Transverse colon (tissue), 4 donors: ENCODE data around the gene FXYD2. TPM values are rescaled to one million over a fixed set of nuclear protein-coding genes. Genes with fewer than 3 reads are reported as not detected.

Experiments used
- DNase-seq: peaks from one replicate; pipeline ENCODE4 v3.0.0-alpha.2; 2019
- H3K27ac ChIP-seq, 4 donors: fragments of 200-600 bp; sonication (generic); 2 replicates each; pipeline ENCODE4 v1.5.1; 2016 to 2018; ENCODE audit warnings: inconsistent platforms in 4 of 4
- H3K27me3 ChIP-seq: fragments of 200-600 bp; sonication (generic); 2 replicates; pipeline ENCODE4 v1.5.1; 2017; ENCODE audit warnings: inconsistent platforms
- H3K36me3 ChIP-seq, 4 donors: fragments of 200-600 bp; sonication (generic); 2 replicates each; pipeline ENCODE4 v1.5.1; 2017 to 2019; ENCODE audit warnings: inconsistent platforms in 4 of 4
- H3K4me1 ChIP-seq, 4 donors: fragments of 200-600 bp; sonication (generic); 2 replicates each; pipeline ENCODE4 v1.5.1; 2017 to 2020; ENCODE audit warnings: inconsistent platforms in 4 of 4
- H3K4me3 ChIP-seq, 4 donors: fragments of 200-600 bp; sonication (generic); 1 replicate in 1 of 4; 2 replicates in 3 of 4; pipeline versions ENCODE4 v1.5.1 to v1.6.1; 2017 to 2019; ENCODE audit warnings: inconsistent platforms in 4 of 4
- H3K9me3 ChIP-seq, 2 donors: fragments of 200-600 bp; sonication (generic); 2 replicates each; pipeline ENCODE4 v1.5.1; 2017 to 2019; ENCODE audit warnings: inconsistent platforms in 2 of 2
- EP300 ChIP-seq: sonication (generic); formaldehyde crosslinking; IDR thresholded peaks from one replicate; pipeline ENCODE4 v1.6.1; 2017; ENCODE audit warnings: antibody characterized with exemption, low read depth
- POLR2A ChIP-seq: fragments of 450-650 bp; IDR thresholded peaks from one replicate; pipeline ENCODE4 v1.6.1; 2016; ENCODE audit warnings: antibody characterized with exemption, mild to moderate bottlenecking, moderate library complexity
- POLR2AphosphoS5 ChIP-seq, 3 donors: sonication (generic); formaldehyde crosslinking; IDR thresholded peaks; one replicate each; pipeline ENCODE4 v1.6.1; 2016; ENCODE audit warnings: antibody characterized with exemption in 3 of 3
- WGBS, 2 donors: methylation state at CpG; one replicate each; pipeline ENCODE4 v1.1.5; 2018; ENCODE audit warnings: low coverage in 1 of 2; 5-methylcytosine and 5-hydroxymethylcytosine counted together
- in situ Hi-C, 4 donors: fragments of 200-750 bp; cut with MboI; loops; one replicate each; pipeline versions ENCODE4 v1.15.0 to v1.15.1; 2017; ENCODE audit warnings: low sequenced_read_pairs in 3 of 4, low pct_ligation_motif_present in 1 of 4, low pct_unique_long_range_greater_than_20kb in 1 of 4
- intact Hi-C: fragments of 100-400 bp; cut with DNase I; formaldehyde crosslinking; loops from one replicate; pipeline ENCODE4 v1.15.1; 2023; ENCODE audit warnings: low total_unique reads
- total RNA-seq, 4 donors: library from RNA; depleted of rRNA; stranded (reverse); fragments of >200 nt; gene quantifications; one replicate each; pipeline ENCODE4 v1.1.0, GENCODE V29; 2016
- TF ChIP-seq, protein P1 (sequence below), 5 experiments: fragments of 200-600 bp in 3 of 5; fragments of 450-650 bp in 2 of 5; sonication (generic) in 3 of 5; IDR thresholded peaks; 1 replicate in 2 of 5; 2 replicates in 3 of 5; pipeline ENCODE4 v1.5.1; 2016 to 2017; ENCODE audit warnings: antibody characterized with exemption in 5 of 5, inconsistent platforms in 3 of 5, mild to moderate bottlenecking in 2 of 5, moderate library complexity in 1 of 5

The FXYD2 gene
- total RNA-seq, 4 donors from 2014 or later = 0.64 to 1.2 (median 1.1) TPM; not detected in 1

DNA sequence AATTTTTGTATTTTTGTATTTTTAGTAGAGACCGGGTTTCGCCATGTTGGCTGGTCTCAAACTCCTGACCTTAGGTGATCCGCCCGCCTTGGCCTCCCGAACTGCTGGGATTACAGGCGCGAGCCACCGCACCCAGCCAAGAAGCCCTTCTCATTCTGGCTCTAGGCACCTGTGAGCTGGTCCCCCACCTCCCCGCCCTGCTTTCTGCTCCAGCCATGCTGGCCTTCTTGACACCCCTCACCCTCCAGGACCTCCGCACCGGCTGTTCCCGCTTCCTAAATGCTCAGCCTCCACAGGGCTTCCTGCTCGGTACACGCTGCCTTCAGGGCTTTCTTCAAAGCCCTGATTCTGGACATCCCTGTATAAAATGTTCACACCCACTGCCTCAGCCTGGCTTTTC lies 5.5 kb upstream of the FXYD2 start:
- H3K4me1 ChIP-seq = peaks cover 4 to 40% (median 8%) of the 10 kb centered on the region in 4 donors
- intact Hi-C loops = no loop called here
- no peaks in the 10 kb centered on the region for H3K9me3 ChIP-seq
- no peaks in the 10 kb centered on the region for H3K27me3 ChIP-seq
- 88% methylated on average over 14 of the region's 14 CpGs; no CpG with 5 or more reads in 1 of the 2 donors for WGBS, 2 donors
- no peak overlapping the region for H3K4me3 ChIP-seq
- TF ChIP-seq POLR2A = no peak
- TF ChIP-seq POLR2AphosphoS5 (IDR thresholded peaks at IDR 0.05) = no peak
- TF ChIP-seq, protein P1, sequence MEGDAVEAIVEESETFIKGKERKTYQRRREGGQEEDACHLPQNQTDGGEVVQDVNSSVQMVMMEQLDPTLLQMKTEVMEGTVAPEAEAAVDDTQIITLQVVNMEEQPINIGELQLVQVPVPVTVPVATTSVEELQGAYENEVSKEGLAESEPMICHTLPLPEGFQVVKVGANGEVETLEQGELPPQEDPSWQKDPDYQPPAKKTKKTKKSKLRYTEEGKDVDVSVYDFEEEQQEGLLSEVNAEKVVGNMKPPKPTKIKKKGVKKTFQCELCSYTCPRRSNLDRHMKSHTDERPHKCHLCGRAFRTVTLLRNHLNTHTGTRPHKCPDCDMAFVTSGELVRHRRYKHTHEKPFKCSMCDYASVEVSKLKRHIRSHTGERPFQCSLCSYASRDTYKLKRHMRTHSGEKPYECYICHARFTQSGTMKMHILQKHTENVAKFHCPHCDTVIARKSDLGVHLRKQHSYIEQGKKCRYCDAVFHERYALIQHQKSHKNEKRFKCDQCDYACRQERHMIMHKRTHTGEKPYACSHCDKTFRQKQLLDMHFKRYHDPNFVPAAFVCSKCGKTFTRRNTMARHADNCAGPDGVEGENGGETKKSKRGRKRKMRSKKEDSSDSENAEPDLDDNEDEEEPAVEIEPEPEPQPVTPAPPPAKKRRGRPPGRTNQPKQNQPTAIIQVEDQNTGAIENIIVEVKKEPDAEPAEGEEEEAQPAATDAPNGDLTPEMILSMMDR (IDR thresholded peaks at IDR 0.05) = no peak
- no peak for TF ChIP-seq EP300
- no peak overlapping the region for H3K27ac ChIP-seq
- in situ Hi-C loops = no loop called here
- H3K36me3 ChIP-seq = no peaks in the 10 kb centered on the region
- no peak for DNase-seq

GRCh38 chr11:117829369-117829725 lies 4.8 kb upstream of the FXYD2 start:
- intact Hi-C loops (no loop called here), in situ Hi-C loops (no loop called here)
- Histone ChIP-seq H3K27ac (peak overlapping the region; percentile 17 to 50 (median 36)), H3K9me3 (no peaks in the 10 kb centered on the region), H3K4me1 (peaks cover 4 to 47% (median 8%) of the 10 kb centered on the region in 4 donors), H3K4me3 (no peak overlapping the region), H3K27me3 (no peaks in the 10 kb centered on the region), H3K36me3 (no peaks in the 10 kb centered on the region)
- TF ChIP-seq EP300 = no peak
- DNase-seq = peak; percentile 7
- WGBS, 2 donors = 73% methylated on average over 7 of the region's 7 CpGs; no CpG with 5 or more reads in 1 of the 2 donors

DNA sequence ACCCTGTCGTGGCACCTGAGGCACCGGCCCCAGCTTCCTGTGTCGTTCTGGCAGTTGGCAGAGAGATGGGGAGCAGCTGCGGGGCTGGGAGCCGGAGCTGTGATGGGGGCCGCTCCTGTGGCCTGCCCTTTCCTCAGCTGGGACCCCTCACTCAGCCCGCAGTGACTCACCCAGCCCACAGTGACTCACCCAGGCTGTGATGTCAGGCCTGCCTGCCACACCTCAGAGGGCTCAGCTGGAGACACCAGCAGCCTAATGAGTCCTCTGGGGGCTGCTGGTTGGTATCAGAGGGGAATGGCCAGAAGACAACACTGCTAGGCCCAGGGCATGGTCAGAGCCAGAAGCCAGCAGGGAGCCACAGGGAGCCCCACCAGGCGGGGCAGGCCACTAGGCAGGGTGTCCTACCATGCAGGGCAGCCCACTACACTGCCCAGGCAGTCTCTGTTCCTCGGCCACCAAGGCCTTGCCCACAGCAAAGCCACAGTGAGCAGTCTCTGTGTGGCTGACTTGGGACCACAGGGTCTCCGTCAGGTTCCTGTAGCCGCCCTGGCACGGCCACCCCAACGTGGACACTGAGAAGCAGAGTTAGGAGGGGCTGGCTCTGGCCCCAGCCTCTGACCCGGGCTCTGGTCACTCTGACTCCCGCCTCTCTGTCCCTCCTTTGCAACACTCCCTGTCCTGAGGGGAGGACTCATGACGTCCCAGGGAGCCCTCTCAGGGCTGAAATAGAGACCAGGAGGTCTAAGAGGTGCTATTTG lies 4.2 kb upstream of the FXYD2 start:
- H3K27me3 ChIP-seq = no peaks in the 10 kb centered on the region
- 51% methylated on average over 16 of the region's 16 CpGs; no CpG with 5 or more reads in 1 of the 2 donors for WGBS, 2 donors
- TF ChIP-seq POLR2A (no peak), POLR2AphosphoS5 (IDR thresholded peaks at IDR 0.05) (no peak), EP300 (no peak)
- TF ChIP-seq, protein P1 (IDR thresholded peaks at IDR 0.05) = no peak
- H3K27ac ChIP-seq = peak overlapping the region; percentile 17 to 50 (median 36)
- intact Hi-C loops = no loop called here
- in situ Hi-C loops = no loop called here
- H3K36me3 ChIP-seq = no peaks in the 10 kb centered on the region
- no peak overlapping the region for H3K4me3 ChIP-seq
- H3K4me1 ChIP-seq = peaks cover 4 to 49% (median 8%) of the 10 kb centered on the region in 4 donors
- no peaks in the 10 kb centered on the region for H3K9me3 ChIP-seq
- peak; percentile 50 for DNase-seq

GRCh38 chr11:117827521-117828511 lies 3.3 kb upstream of the FXYD2 start:
- intact Hi-C loops = no loop called here
- TF ChIP-seq POLR2A = no peak
- no peak for TF ChIP-seq POLR2AphosphoS5 (IDR thresholded peaks at IDR 0.05)
- no peak for TF ChIP-seq EP300
- TF ChIP-seq, protein P1 (IDR thresholded peaks at IDR 0.05) = no peak
- in situ Hi-C loops = no loop called here
- no peaks in the 10 kb centered on the region for H3K27me3 ChIP-seq
- no peaks in the 10 kb centered on the region for H3K36me3 ChIP-seq
- DNase-seq = peak; percentile 9
- no peak overlapping the region for H3K4me3 ChIP-seq
- no peaks in the 10 kb centered on the region for H3K9me3 ChIP-seq
- H3K4me1 ChIP-seq = peaks cover 4 to 45% (median 6%) of the 10 kb centered on the region in 4 donors
- 76% methylated on average over 15 of the region's 15 CpGs; no CpG with 5 or more reads in 1 of the 2 donors for WGBS, 2 donors
- H3K27ac ChIP-seq = peak overlapping the region in 3 of 4 donors; percentile 30 to 50 (median 41)
